ENCODE data around the gene SIAH1. TPM values are rescaled to one million over a fixed set of nuclear protein-coding genes. Genes with fewer than 3 reads are reported as not detected.
"Not testable (repeated sequence)": the region's sequence is repeated elsewhere in the genome, so short reads cannot be mapped to it uniquely, and the experiment has no call there.

SIAH1 gene
- total RNA-seq, 2 donors from 2014 or later = 24.0 to 36.1 TPM

DNA sequence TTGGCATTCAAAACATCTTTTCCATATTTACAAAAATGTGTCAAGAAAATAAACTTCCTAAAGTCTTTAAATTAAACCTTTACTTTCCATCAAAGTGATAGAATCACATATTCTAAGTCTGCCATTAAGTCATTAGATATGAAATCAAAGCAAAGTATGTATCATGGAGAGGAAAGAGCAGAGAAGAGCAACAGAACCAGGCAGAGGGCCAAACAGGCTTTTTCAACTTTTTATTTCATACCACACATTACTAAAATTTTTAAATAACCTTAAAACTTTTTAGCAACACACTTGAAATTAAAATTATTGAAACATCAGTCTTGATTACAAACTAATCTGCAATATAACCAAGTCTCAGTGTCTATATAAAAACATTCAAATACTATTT, 13.8 kb downstream of the SIAH1 start:
- H3K36me3 ChIP-seq = no peaks in the 10 kb centered on the region
- intact Hi-C loops (cut with DNase I) = no loop called here
- no peaks in the 10 kb centered on the region for H3K27me3 ChIP-seq (replicated peaks; ENCODE audit: insufficient read depth)
- no peak overlapping the region for H3K4me3 ChIP-seq
- DNase-seq (ENCODE audit: low spot score) = no peak
- no peak overlapping the region for H3K27ac ChIP-seq
- peaks cover 5% of the 10 kb centered on the region for H3K4me1 ChIP-seq (replicated peaks)
- TF ChIP-seq, protein P1, sequence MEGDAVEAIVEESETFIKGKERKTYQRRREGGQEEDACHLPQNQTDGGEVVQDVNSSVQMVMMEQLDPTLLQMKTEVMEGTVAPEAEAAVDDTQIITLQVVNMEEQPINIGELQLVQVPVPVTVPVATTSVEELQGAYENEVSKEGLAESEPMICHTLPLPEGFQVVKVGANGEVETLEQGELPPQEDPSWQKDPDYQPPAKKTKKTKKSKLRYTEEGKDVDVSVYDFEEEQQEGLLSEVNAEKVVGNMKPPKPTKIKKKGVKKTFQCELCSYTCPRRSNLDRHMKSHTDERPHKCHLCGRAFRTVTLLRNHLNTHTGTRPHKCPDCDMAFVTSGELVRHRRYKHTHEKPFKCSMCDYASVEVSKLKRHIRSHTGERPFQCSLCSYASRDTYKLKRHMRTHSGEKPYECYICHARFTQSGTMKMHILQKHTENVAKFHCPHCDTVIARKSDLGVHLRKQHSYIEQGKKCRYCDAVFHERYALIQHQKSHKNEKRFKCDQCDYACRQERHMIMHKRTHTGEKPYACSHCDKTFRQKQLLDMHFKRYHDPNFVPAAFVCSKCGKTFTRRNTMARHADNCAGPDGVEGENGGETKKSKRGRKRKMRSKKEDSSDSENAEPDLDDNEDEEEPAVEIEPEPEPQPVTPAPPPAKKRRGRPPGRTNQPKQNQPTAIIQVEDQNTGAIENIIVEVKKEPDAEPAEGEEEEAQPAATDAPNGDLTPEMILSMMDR (IDR thresholded peaks at IDR 0.05) = no peak
- TF ChIP-seq POLR2A (IDR thresholded peaks at IDR 0.05) (no peak), POLR2AphosphoS5 (IDR thresholded peaks at IDR 0.05) (no peak)
- no peaks in the 10 kb centered on the region for H3K9me3 ChIP-seq

DNA sequence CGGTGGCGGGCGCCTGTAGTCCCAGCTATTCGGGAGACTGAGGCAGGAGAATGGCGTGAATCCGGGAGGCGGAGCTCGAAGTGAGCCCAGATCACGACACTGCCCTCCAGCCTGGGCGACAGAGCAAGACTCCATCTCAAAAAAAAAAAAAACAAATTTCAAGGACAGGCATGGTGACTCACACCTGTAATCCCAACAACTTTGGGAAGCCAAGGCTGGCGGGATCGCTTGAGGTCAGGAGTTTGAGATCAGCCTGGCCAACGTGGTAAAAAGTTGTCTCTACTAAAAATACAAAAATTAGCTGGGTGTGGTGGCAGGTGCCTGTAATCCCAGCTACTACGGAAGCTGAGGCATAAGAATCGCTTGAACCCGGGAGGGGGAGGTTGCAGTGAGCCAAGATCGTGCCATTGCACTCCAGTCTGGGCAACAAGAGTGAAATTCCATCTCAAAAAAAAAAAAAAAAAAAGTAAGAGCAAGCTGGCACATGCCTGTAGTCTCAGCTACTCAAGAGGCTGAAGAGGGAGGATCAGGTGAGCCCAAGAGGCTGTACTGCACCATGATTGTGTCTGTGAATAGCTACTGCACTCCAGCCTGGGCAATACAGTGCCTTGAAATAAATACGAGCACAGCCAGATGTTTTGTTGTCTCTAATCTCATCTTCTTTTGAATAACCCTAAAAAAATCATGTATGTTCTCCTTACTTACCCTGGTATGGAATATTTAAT, 14.4 kb downstream of the SIAH1 start:
- H3K27me3 ChIP-seq (replicated peaks; ENCODE audit: insufficient read depth); H3K36me3 ChIP-seq; H3K9me3 ChIP-seq; DNase-seq (ENCODE audit: low spot score); H3K27ac ChIP-seq; H3K4me1 ChIP-seq (replicated peaks); intact Hi-C loops (cut with DNase I); H3K4me3 ChIP-seq: not testable (repeated sequence)
- WGBS = 90% methylated on average over 18 of the region's 18 CpGs

DNA sequence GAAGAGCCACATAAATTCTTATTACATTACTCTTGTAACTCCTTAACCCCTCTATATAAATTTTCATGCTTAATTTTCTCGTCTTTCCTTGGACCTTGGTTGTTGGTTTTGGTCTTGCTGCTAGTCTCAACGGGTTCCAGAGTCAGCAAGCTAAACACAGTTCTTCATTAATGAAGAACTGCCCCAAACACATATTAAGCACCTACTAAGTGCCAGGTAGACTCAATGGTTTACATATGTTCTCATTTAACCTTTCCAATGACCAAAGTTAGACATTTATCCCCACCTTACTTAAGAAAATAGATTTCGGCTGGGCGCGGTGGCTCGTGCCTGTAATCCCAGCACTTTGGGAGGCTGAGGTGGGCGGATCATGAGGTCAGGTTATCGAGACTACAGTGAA, 15.0 kb downstream of the SIAH1 start:
- no peak overlapping the region for H3K4me3 ChIP-seq
- peaks cover 4% of the 10 kb centered on the region for H3K4me1 ChIP-seq (replicated peaks)
- no peak overlapping the region for H3K27ac ChIP-seq
- H3K27me3 ChIP-seq (replicated peaks; ENCODE audit: insufficient read depth) = no peaks in the 10 kb centered on the region
- TF ChIP-seq, protein P1 (IDR thresholded peaks at IDR 0.05) = no peak
- TF ChIP-seq POLR2A (IDR thresholded peaks at IDR 0.05) (no peak), POLR2AphosphoS5 (IDR thresholded peaks at IDR 0.05) (no peak)
- no peaks in the 10 kb centered on the region for H3K36me3 ChIP-seq
- no peak for DNase-seq (ENCODE audit: low spot score)
- intact Hi-C loops (cut with DNase I) = no loop called here
- no peaks in the 10 kb centered on the region for H3K9me3 ChIP-seq
- WGBS = 91% methylated on average over 8 of the region's 8 CpGs

DNA sequence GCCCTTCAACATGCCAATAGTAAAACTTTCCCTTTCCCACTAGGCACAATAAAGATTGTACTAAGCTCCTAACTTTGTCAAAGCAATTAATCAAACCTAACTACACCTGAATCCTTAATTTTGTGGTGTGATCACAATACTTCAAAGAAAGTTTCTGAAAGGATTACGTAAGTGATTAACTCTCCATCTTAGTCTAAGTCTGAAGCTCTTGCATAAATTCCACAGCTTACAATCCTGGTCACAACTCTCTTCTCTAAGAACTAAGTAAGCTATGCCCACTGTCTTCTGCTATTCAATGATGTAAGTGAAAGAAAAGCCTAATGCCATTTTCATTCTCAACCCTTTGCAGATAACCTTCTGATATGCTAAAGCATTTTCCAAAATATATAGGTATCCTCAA, 15.4 kb downstream of the SIAH1 start:
- no peak overlapping the region for H3K27ac ChIP-seq
- intact Hi-C loops (cut with DNase I) = loop anchor here (5.0 kb wide), 1 partner anchor 168 kb away; no protein-coding TSS in a partner anchor
- no peaks in the 10 kb centered on the region for H3K27me3 ChIP-seq (replicated peaks; ENCODE audit: insufficient read depth)
- 68% methylated on average over 1 of the region's 1 CpG for WGBS
- no peaks in the 10 kb centered on the region for H3K36me3 ChIP-seq
- H3K4me3 ChIP-seq = no peak overlapping the region
- no peaks in the 10 kb centered on the region for H3K4me1 ChIP-seq (replicated peaks)
- no peak for DNase-seq (ENCODE audit: low spot score)
- H3K9me3 ChIP-seq = no peaks in the 10 kb centered on the region
- TF ChIP-seq POLR2AphosphoS5 (IDR thresholded peaks at IDR 0.05) = no peak
- TF ChIP-seq, protein P1 (IDR thresholded peaks at IDR 0.05) = no peak
- TF ChIP-seq POLR2A (IDR thresholded peaks at IDR 0.05) = no peak

DNA sequence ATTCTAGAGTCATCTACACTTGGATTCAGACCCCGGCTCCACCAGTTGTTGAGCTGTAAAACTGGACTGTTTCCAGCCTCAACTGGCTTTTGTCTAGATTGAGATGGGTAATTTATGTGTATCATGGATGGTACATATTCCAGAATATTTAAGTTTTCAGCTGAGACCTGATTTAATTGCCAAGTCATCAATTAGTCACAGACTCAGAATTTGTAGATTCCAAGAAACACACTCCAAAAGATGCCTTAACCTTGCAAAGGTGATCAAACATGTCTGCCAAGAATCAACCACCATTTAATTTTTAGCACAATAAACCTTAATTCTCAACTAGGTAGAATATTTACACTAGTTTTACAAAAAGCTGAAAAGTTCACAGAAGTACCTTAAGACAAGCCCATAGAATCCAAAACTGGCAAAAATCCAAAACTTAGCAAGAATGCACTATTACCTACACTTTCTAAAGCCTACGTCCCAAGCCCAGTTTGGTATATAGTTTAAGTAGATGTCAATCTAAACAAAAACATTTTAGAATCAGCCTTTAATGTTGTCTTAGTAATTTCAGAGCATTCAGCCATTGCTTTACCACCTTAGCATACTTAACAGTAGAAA, 17.7 kb downstream of the SIAH1 start:
- 51% methylated on average over 2 of the region's 2 CpGs for WGBS
- intact Hi-C loops (cut with DNase I) = loop anchor here (5.0 kb wide), 1 partner anchor 170 kb away; no protein-coding TSS in a partner anchor
- peaks cover 4% of the 10 kb centered on the region for H3K4me1 ChIP-seq (replicated peaks)
- H3K27ac ChIP-seq = no peak overlapping the region
- DNase-seq (ENCODE audit: low spot score) = no peak
- no peaks in the 10 kb centered on the region for H3K27me3 ChIP-seq (replicated peaks; ENCODE audit: insufficient read depth)
- no peaks in the 10 kb centered on the region for H3K36me3 ChIP-seq
- TF ChIP-seq POLR2AphosphoS5 (IDR thresholded peaks at IDR 0.05) = no peak
- TF ChIP-seq POLR2A (IDR thresholded peaks at IDR 0.05) = no peak
- TF ChIP-seq, protein P1 (IDR thresholded peaks at IDR 0.05) = no peak
- no peak overlapping the region for H3K4me3 ChIP-seq
- H3K9me3 ChIP-seq = no peaks in the 10 kb centered on the region

Data from prostate gland (tissue), 2 donors.